HG03045 (cell line): ENCODE measurements around the gene LPGAT1.

Source experiments
- ATAC-seq: cut with Tn5 transposase; IDR thresholded peaks from one replicate; pipeline ENCODE4 v1.9.1; 2021; ENCODE audit warnings: mild to moderate bottlenecking, moderate library complexity; ENCODE audit not compliant: unreplicated experiment

The LPGAT1 gene

DNA sequence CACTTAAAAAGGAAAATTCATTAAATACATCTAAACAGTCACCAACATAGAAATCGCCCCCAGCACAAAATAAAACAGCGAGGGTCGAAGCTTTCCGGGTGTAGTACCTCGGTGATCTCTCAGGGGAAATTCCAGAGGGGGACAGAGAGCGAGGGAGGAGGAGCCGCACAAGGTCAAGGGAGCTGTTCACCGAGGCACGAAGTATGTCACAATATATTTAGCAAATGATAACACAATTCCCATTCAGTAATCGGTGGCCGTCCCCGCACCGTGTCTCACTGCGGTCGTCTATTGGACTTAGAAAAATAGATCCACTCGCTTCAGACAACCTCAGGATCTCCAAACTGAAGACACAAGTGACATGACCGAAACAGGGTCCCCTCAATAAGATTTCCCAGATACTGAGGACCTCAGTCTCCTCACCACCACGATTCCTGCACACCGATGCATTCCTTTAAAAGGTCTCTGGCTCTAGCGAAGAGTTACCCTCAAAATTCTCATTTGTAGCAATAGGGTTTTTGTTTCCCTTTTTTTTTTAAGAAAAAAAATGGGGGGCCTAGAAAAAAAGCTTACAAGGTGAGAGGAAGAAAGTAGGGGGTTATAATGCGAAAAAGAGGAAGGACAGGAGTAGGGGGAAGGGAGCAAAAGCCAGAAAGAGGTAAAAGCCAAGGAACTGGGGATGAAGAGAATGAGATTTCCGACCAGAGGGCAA is 1.1 kb downstream of the LPGAT1 start:
- ATAC-seq = no peak

DNA sequence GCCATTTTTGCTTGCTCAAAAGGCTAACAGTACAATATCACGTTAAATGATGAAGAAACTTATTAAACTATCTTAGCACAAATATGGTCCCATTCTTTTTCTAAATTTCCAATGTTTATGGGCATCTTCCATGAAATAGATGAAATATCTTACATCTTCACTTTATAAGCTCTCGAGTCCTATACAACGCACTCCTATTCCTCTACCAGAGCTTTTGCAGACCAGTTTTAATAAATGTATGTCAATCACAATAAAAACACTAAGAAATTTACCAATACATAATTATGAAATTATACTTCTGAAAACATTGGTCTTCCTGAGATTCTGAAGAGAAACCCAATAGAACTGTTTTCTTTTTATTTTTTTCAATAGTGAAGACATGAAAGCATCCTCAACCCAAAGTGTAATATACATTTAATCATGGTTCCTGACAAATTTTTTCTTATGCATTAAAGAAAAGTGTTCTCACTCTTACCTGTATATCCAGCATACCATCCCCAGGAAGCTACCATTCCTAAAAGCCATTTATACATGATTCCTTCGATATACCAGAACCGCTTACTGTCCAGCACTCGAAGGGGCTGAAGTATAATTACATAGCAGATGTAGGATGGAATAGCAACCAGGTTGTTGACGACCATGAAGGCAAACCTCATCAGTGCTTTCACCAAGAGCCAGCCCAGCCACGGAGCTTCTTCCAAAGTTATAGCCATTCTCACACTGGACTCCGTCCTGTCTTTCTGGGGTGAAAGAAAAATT is 1.8 kb downstream of the LPGAT1 start:
- no peak for ATAC-seq

GRCh38 chr1:211827051-211827450 is 3.5 kb downstream of the LPGAT1 start:
- no peak for ATAC-seq

- no peak for ATAC-seq
These were observed 4.6 kb downstream of the LPGAT1 start for GRCh38 chr1:211825980-211826379.

DNA sequence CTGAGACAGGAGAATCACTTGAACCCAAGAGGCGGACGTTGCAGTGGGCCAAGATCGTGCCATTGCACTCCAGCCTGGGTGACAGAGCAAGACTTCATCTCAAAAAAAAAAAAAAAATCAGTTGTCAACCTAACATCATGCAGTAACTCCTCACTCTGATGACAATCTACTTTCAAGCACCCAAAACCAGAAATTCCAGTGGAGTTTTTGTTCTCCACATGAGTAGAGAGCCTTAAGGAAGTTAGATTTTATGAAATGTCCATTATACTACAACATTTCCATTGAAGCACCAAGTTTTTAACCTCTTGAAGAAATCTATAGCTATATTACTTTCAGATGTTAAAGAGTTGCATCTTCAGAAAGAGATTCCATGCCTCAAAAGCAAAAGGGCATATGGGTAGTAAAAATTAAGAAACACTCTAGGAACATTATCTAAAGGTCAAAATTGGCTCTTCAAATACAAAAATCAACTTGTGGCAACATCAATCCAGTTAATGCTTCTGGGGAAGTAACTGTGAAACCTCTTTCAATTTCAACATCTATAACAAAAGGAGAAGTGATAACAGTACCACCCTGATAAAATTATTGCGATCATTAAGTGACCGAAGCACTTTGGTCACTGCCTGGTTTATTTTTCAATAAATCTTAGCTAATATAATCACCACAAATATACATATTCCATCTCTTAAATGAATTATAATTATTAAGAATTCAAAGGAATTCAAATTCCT is 7.7 kb downstream of the LPGAT1 start:
- ATAC-seq = no peak

DNA sequence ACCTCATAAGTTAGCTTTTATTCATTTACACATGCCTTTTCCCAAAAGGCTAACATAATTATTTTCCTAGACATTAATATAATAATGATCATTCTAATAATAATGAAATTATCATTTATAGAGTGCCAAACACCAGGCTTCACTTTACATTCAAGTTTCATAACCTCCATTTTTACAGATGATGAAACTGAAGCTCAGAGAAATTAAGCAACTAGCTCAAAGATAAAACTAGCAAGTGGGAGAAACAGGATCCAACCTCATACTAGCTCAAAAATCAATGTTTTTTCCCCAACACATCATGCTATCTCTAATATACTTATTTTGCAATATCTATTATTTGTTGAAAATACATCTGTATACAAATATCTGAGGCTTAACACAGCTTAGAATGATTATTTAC is 14.0 kb downstream of the LPGAT1 start:
- no peak for ATAC-seq

DNA sequence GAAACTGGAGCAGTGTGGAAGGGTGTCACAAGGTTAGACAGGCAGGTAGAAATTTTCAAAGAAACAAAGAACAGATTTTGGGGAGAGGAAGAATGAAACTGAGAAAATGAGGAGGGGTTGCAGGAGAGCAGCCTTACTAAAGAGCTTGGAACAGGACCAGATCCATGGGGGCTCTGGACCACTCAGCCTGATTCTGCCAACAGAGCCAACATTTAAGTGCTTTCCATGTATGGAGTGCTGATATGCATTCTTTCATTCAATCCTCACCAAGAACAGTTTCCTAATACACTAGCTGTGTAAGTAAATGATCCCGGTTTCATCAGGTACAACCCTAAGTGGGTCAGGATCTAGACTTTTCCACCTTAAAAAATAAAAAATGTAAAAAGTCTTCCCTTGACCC is 16.2 kb downstream of the LPGAT1 start:
- no peak for ATAC-seq

DNA sequence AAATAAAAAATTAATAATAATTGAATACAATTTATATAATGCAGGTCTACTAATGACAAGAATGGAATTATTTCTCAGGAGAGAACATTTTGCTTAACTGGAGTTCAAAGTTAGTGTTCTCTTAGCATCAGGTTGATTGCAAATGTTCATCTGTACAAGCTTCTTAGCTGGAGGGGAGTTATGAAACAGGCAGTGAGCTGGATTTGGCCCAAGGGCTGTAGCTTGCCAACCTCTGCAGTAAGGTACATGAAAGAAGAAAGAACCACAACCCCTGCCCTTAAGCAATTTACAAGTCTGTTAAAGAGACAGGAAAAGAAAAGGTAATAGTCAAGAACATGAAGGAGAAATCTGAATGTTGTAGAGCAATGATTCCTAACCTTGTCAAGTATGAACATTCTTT is 17.0 kb downstream of the LPGAT1 start:
- ATAC-seq = no peak

DNA sequence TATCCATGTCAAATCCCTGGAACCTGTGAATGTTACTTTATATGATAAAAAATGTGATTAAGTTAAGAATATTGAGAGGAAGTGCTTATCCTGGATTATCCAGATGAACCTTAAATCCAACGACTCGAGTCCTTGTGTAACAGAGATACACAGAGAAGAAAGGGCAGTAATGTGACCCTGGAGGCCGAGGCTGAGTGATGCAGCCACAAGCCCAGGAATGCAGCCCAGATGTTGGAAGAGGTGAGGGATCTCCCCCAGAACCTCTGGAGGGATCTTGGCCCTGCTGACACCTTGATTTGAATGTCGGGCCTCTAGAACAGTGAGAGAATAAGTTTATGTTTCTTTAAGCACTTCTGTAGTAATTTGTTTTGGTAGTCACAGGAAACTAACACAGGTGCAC is 18.0 kb downstream of the LPGAT1 start:
- ATAC-seq = no peak

DNA sequence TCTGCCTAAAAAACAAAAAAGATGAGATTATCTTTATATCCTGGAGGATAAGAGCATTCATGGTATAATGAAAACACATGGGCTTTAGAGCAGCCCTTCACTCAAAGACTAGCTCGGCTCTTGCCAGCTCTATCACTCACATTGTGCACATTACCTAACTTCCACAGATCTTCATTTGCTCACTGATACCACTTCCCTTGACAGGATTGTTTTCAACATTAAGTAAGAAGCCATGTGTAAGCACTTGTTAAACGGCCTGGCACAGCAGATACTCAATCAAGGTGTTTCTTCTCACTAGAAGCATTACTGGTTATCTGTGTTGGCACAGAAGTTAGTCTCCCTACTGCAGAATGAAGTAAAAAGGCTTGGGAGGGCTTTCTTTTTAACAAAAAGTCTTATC is 18.7 kb downstream of the LPGAT1 start:
- ATAC-seq = no peak

DNA sequence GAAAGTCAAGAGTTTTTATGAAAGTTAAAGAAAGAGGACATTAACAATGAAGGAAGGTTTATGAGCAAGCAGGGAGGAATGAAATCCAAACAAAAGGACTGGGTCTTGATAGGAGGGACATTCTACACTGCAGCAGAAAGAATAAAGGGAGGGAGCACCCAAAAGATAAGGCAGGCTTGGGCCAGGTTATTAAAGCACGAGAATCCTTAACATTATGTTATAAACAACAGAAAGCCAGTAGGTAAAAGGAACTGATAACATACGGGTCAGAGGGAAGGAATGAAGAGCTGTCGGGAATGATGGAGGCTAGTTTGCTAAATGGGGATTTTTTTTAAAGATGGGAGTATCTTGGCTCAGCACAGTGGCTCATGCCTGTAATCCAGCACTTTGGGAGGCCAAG is 19.4 kb downstream of the LPGAT1 start:
- ATAC-seq = no peak

DNA sequence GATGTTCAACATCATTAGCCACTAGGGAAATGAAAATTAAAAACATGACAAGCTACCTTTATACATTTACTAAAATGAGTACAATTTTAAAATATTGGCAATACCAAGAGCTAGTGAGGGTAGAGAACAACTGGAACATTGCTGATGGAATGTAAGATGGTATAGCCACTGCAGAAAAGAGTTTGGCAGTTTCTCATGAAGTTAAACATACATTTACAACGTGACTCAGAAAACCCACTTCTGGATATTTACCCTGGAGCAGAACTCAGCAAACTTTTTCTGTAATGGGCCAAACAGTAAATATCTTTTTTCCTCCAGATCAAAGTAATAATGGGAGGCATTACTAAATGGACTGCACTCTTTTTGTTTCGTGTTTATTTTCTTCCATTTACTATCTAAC is 22.1 kb downstream of the LPGAT1 start:
- ATAC-seq = no peak

- ATAC-seq = no peak
These were observed 25.6 kb downstream of the LPGAT1 start for GRCh38 chr1:211804915-211805314.

GRCh38 chr1:211800925-211801607 is 29.5 kb downstream of the LPGAT1 start:
- no peak for ATAC-seq

DNA sequence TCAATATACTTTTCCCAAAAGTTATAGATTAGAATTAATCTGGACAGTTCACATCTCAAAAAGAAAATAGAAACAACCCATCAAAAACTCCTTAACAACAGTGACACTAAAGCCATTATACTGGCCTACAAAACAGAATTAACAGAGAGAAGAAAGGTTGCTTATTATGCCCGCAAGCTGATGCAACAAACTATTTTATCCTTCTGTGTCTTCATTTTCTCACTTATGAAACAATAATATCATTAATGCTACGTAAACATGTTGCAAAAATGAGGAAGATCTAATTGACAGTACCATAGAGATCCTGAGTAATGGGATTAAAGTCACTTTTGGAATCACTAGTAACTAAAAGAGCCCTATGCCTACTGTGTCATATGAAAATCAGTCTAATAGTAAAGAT is 32.6 kb downstream of the LPGAT1 start:
- ATAC-seq = no peak

DNA sequence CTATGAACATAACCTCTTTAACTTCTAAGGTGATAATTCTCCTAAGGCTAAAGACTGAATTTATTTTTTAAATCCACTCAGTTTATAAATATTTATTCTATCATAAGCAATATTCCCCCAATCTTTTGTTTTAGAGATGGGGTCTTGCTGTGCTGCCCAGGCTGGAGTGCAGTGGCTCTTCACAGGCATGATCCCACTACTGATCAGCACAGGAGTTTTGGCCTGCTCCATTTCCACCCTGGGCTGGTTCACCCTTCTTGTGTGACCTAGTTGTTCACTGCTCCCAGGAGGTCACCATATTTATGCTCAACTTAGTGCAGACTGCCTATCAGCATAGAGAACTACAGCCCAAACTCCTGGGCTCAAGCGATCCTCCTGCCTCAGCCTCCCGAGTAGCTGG is 38.6 kb downstream of the LPGAT1 start:
- ATAC-seq = no peak

DNA sequence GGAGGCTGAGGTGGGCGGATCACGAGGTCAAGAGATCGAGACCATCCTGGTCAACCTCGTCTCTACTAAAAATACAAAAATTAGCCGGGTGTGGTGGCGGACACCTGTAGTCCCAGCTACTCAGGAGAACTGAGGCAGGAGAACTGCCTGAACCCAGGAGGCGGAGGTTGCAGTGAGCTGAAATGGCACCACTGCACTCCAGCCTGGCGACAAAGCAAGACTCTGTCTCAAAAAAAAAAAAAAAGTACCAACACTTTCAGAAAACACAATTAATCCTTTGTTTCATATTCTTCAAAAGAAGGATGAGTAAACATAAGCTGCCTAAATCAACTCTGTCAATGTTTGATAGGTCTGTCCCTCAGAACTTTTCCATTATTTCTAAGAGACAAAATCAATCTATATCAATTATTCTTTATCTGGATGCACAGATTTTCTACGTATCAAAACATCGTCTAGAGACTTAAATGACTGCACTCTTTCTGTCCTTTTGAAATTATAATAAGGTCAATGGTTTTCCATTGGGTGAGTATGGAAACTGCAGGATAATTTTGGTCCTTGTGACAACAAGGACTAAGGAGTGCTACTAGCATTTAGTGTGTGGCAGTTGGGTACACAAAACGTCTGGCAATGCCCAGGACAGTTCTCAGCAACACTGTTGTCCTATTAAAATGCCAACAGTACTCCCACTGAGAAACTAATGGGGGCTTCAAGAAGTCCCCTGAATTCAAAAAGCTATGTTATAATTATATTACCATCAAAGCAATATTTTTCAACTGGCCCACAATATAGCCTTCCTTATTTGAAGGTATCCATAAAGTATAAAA is 40.7 kb downstream of the LPGAT1 start:
- no peak for ATAC-seq

- no peak for ATAC-seq
These were observed 41.9 kb downstream of the LPGAT1 start for GRCh38 chr1:211788626-211789025.

GRCh38 chr1:211783897-211784296 is 46.7 kb downstream of the LPGAT1 start:
- no peak for ATAC-seq

DNA sequence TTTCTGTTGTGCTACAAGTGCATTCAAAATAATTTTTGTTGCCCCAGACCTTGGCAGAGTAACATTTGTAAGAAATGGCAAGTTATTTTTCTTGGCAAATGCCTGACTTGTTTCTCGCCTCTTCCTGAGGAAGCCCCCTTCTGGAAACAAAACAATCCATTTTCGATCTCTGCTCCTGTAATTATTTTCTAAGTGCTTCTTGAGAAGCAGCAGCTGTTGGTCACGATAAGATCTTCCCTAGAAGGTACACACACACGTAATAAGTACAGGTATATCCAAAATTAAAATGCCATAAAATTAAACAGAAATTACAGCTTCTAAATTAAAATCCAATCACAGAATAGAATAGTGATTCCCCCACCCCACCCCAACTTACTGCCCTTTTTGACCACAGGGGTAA is 47.3 kb downstream of the LPGAT1 start:
- no peak for ATAC-seq

- no peak for ATAC-seq
These were observed 49.3 kb downstream of the LPGAT1 start for GRCh38 chr1:211781260-211781659.
